ENCODE results near the gene TMEM31.

DNA sequence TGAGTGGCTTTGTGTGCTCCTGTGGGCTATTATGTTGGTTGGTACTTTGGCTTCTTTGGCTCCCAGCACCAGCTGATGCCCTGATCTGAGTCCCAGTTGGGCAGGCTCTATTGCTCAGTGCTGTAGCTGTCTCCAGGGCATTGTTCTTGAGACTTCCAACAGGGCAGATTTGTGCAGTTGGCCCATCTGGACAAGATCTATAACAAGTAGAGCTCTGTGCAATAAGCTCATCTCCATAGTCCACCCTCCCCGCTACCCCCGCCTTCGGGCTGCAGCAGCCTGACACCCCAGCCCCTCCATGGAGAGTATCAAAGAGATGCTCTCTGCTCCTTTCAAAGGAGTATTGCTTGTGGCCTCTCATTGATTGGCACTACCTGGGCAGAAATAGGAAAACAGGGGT, 5.8 kb upstream of the TMEM31 start:
- TF ChIP-seq POLR2AphosphoS5 (IDR thresholded peaks at IDR 0.05), result no peak
- TF ChIP-seq, protein P1, sequence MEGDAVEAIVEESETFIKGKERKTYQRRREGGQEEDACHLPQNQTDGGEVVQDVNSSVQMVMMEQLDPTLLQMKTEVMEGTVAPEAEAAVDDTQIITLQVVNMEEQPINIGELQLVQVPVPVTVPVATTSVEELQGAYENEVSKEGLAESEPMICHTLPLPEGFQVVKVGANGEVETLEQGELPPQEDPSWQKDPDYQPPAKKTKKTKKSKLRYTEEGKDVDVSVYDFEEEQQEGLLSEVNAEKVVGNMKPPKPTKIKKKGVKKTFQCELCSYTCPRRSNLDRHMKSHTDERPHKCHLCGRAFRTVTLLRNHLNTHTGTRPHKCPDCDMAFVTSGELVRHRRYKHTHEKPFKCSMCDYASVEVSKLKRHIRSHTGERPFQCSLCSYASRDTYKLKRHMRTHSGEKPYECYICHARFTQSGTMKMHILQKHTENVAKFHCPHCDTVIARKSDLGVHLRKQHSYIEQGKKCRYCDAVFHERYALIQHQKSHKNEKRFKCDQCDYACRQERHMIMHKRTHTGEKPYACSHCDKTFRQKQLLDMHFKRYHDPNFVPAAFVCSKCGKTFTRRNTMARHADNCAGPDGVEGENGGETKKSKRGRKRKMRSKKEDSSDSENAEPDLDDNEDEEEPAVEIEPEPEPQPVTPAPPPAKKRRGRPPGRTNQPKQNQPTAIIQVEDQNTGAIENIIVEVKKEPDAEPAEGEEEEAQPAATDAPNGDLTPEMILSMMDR (IDR thresholded peaks at IDR 0.05 in 8 of 11, conservative IDR thresholded peaks at IDR 0.05 in 3 of 11), result no peak

All from spleen (tissue), 7 donors.